Stimulated activated CD4-positive, alpha-beta T cell treated with anti-CD3 and anti-CD28 coated beads, Interleukin-1b, Interleukin-23, amount 100 ng/mL, for 4 hours (primary cell): ENCODE results near the gene SYCN.

ENCODE experiments used
- DNase-seq, 2 donors: peaks; one replicate each; pipeline ENCODE4 v3.0.0-alpha.2; 2020; ENCODE audit warnings: low read depth in 2 of 2

SYCN gene

GRCh38 chr19:39171479-39172465, 32.3 kb downstream of the SYCN start:
- DNase-seq = no peak

DNA sequence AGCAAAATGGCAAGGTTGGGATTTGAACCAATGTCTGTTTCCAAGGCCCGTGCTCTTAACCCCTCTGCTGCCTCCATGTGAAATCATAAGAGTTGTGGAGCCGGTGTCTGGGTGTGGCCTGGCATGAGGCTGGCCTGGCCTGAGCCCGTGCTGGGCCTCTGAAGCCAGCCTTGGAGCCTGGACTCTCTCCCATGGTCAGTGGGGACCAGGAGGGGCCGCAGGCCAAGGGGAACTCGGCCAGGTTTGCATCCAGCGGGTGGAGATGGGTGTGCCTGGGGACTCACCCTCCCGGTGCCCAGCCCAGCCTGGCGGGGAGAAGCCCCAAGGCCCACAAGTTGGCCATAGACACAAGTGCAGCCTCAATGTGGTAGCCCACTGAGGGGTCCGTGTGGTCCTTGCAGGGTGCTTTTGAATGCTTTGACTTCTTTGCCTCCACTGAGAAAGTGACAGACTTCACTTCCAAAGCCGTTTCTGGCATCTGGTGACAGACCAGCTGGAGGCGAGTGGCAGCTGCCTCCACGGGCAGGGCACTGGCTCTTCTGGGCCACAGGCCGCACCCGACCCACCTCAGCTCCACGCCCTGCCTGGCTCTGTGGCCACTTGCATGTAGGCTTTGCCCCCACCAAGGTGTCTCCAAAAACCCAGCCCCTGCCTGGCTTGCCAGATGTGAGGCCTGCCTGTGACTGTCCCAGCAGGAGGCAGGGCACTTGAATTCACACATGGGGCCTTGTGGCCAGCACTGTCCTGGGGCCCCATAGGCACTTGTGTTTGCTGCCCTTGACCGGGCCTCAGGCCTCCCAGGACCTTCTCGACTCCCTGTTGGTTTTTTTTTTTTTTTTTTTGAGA, 33.5 kb downstream of the SYCN start:
- no peak for DNase-seq

- DNase-seq = no peak
Observed at GRCh38 chr19:39169143-39169810, 34.8 kb downstream of the SYCN start.

DNA sequence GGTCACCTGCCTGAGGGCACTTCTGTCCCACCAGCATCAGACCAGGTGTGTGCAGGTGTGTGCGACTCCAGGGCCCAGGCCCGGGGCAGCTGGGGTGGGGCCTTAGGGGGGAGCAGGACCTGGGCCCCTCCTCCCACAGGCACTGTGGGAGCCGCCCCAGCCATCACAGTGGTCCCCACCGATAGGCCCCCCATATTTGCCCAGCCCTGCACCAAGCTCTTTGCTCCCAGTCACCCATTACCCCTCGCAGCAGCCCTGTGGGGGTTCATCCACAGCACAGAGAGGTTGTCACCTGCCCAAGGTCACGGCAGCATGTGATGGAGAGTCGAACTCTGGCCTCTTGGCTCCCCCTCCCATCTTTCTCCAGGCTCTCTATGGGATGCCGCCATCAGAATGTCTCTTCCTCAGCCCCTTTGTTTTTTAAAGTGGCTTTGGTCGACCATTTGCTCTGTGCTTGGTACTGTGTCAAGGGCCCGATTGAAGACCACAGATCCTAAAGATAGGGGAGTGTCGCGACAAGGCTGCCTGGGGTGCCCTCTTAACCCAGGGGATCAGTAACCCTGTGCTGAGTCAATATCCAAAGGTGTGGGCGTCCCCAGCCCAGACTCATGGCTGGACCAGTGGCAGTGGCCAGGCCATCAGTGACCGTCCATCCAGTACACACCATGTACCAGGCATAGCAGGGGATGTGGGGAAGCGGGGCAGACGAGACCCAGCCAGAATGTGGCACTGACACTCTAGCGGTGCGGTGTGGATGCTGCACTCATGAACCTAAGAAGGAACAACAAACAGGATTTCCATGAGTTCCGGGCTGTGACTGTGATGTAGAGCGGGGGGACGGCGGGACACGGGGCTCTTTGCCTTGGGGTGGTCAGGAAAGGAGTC, 35.6 kb downstream of the SYCN start:
- DNase-seq = no peak

- no peak for DNase-seq
Observed at GRCh38 chr19:39167461-39168257, 36.4 kb downstream of the SYCN start.

- no peak for DNase-seq
Observed at GRCh38 chr19:39166571-39167391, 37.3 kb downstream of the SYCN start.

- no peak for DNase-seq
Observed at GRCh38 chr19:39165857-39166256, 38.2 kb downstream of the SYCN start.

DNA sequence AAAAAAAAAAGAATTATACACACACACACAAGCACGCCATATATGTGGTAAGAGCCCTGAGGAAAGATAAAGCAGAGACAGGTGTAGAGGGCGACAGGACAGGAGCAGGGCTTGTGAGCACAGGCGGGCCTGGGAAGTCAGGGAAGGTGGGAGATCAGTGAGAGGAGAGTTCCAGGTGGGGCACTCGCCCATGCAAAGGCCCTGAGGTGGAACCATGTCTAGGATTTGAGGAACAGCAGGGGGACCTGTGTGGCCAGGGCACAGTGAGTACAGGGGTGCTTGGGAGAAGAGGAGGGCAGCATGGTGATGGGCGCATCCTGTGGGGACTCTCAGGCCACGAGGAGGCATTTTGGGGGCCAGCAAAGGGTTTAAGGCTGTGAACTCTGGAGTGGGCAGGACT, 39.8 kb downstream of the SYCN start:
- DNase-seq = no peak

DNA sequence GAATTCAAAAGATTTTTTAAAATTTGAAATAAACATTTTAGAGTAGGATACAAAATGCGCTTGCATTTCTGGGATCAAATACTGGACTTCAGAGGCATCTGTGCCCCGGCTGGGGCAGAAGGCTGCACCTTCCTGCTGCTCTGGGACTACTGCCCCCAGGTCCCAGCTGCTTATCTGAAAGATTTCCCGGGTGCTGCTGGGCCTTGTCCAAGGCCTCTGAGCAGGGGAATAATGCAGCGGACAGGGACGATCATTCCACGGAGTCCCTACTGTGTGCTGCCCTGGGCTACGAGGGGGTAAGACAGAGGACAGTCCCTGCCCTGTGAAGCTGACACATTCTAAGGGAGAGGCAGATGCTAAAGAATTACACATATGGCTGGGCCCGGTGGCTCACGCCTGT, 40.4 kb downstream of the SYCN start:
- DNase-seq = no peak

GRCh38 chr19:39162441-39163043, 41.5 kb downstream of the SYCN start:
- DNase-seq = no peak

GRCh38 chr19:39160889-39161672, 43.0 kb downstream of the SYCN start:
- DNase-seq = no peak

GRCh38 chr19:39160523-39160861, 43.6 kb downstream of the SYCN start:
- no peak for DNase-seq

DNA sequence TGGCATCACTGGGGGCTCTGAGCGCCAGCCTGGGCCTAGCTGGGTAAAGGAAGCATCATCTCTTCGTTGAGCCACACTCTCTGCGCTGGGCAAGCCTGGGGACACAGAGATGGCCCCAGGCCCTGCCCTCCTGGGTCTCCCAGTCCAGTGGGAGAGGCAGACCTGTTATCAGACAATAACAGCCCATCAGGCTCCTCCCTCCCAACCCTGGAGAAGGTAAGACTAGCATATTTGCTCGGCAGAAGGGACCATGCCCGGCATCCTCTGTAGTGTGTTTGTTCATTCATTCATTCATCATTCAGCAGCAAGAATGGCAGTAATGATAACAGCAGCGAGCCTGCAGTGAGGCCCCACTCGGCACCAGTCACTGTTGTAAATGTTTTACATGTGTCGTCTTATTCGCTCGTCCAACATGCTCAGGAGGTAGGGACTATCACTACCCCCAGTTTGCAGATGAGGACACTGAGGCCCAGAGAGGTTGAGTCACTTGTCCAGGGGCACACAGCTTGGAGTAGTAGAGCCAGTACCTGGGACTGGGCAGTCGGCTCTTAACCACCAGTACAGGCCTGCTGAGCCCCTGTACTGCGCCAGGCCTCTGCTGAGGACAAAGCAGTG, 45.3 kb downstream of the SYCN start:
- no peak for DNase-seq

DNA sequence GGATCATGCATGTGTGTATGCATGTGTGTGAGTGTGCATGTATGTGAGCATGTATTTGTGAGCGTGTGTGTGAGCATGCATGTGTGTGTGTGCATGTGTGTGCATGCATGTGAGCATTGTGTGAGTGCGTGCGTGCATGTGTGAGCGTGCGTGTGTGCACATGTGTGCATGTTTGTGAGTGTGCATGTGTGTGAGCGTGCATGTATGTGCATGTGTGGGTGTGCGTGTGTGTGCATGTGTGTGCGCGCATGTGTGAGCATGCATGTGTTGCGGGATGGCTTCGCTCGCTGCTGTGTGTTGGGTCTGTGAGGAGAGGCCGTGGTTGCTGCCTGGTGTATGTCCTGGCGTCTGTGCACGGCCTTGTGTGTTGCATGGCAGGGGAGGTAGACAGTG, 46.1 kb downstream of the SYCN start:
- no peak for DNase-seq

- DNase-seq = no peak
Observed at GRCh38 chr19:39157275-39157996, 46.6 kb downstream of the SYCN start.

- DNase-seq = no peak
Observed at GRCh38 chr19:39156326-39157230, 47.5 kb downstream of the SYCN start.
